Renal cortex interstitium (tissue), 11 donors: ENCODE data around the gene PP2D1. TPM values are rescaled to one million over a fixed set of nuclear protein-coding genes. Genes with fewer than 3 reads are reported as not detected.
"Not testable (repeated sequence)": the region's sequence is repeated elsewhere in the genome, so short reads cannot be mapped to it uniquely, and the experiment has no call there.

Experiments used
- DNase-seq, 11 donors: peaks; one replicate each; pipeline ENCODE4 v3.0.0-alpha.2; 2013; ENCODE audit warnings: low read depth in 9 of 11, low spot score in 4 of 11; ENCODE audit errors: extremely low read depth in 1 of 11
- polyA plus RNA-seq, 3 donors: library from polyadenylated mRNA; unstranded; fragments of 120-200 nt; gene quantifications; one replicate each; pipeline ENCODE4 v1.2.1, GENCODE V29; 2013; ENCODE audit not compliant: insufficient read length in 3 of 3

The PP2D1 gene
- polyA plus RNA-seq, 3 donors: 0.59 to 1.0 (median 0.59) TPM

- DNase-seq: no peak
Observed at GRCh38 chr3:20001932-20002331, 10.1 kb downstream of the PP2D1 start.

DNA sequence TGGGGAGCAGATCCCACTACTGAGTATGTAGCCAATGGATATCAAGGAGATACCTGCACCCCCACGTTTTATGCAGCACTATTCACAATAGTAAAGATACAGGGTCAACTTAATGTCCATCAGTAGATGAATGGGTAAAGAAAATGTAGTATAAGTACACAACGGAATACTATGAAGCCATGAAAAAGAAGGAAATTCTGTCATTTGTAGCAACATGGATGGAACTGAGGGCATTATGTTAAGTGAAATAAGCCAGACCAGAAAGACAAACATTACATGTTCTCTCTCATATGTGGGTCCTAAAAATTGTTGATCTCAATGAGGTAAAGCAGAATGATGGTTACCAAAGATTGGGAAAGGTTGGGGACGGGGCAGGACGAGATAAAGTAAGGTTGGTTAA lies 14.6 kb downstream of the PP2D1 start:
- DNase-seq: no peak

DNA sequence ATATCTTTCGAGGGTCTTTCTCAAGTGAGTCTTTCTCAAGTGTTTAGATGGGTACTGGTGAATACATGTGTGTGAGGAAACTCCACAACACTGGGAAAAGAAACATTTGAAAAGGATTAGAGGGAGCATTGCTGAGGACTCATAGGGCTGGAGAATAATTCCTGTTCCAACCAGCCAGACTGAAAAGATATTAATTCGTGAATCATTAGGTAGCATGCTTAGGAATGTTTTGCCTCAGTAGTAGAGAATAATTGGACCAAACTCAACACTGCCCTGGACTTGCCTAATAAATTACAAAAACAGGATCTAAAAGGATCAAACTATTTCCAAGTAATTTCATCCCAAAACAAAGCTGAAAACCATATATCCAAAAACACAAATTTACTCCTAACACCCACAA lies 17.3 kb downstream of the PP2D1 start:
- no peak for DNase-seq

DNA sequence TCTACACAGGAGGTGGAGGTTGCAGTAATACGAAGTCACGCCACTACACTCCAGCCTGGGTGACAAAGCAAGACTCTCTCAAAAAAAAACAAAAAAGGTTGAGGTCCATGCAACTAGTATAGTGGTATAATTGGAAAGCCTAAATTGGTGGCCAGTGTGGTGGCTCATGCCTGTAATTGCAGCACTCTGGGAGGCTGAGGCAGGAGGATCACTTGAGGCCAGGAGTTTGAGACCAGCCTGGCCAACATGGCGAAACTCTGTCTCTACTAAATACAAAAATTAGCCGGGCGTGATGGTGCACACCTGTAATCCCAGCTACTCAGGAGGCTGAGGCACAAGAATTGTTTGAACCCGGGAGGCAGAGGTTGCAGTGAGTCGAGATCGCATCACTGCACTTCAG lies 23.2 kb downstream of the PP2D1 start:
- DNase-seq: not testable (repeated sequence)

- DNase-seq: no peak
Observed at GRCh38 chr3:19972054-19972453, 40.0 kb downstream of the PP2D1 start.

DNA sequence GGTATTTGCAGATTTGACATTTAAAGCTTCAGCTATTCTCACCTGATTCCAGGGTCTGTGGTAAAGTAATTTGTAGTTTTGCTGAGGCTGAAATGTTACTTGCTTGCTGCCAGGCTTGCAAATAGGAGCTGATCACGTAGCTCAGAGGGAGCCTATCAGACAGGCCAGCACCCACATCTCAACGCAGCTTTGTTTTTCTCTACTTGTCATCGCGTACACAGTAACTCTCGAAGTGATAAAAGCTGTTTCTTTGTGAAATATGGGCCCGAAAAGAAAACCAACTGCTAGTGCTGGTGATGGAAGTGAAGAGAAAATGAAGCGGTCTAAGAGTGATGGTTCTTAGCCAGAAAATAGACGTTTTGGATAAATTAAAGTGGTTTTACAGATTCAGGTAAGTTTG lies 41.7 kb downstream of the PP2D1 start:
- no peak for DNase-seq

- no peak for DNase-seq
Observed at GRCh38 chr3:19967812-19968211, 44.3 kb downstream of the PP2D1 start.

GRCh38 chr3:19967208-19967607 lies 44.9 kb downstream of the PP2D1 start:
- DNase-seq: no peak

GRCh38 chr3:19961960-19962359 lies 50.1 kb downstream of the PP2D1 start:
- no peak for DNase-seq

DNA sequence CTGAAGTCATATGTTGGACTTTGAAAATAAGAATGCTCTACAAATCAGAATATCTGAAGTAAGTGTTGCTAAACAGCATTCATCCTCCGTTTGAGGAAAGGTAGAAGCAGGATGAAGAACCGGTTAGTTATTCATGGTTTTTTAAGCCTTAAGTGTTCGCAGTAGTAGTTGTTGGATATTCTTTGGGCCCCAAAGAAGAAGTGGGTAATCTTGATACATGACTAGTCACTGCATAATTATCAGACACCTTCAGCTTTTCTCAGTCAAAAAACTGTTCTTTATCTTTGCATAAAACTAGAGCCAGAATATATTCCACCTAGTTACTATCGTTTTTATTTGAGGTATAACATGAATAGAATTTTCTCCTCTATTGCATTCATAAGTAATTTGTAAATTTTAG lies 51.4 kb downstream of the PP2D1 start:
- DNase-seq: no peak

- DNase-seq: no peak
Observed at GRCh38 chr3:19959505-19959904, 52.6 kb downstream of the PP2D1 start.

DNA sequence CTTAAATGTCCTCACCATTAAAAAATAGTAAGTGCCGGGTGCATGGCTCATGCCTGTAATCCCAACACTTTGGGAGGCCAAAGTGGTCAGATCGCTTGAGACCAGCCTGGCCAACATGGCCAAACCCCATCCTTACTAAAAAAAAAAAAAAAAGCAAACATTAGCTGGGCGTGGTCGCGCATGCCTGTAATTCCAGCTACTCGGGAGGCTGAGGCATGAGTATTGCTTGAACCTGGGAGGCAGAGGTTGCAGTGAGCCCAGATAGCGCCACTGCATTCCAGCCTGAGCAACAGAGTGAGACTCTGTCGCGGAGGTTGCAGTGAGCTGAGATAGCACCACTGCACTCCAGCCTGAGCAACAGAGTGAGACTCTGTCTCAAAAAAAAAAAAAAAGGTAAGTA lies 54.7 kb downstream of the PP2D1 start:
- not testable (repeated sequence) for DNase-seq

- DNase-seq: no peak
Observed at GRCh38 chr3:19954676-19955075, 57.4 kb downstream of the PP2D1 start.

- DNase-seq: no peak
Observed at GRCh38 chr3:19950316-19950715, 61.7 kb downstream of the PP2D1 start.

DNA sequence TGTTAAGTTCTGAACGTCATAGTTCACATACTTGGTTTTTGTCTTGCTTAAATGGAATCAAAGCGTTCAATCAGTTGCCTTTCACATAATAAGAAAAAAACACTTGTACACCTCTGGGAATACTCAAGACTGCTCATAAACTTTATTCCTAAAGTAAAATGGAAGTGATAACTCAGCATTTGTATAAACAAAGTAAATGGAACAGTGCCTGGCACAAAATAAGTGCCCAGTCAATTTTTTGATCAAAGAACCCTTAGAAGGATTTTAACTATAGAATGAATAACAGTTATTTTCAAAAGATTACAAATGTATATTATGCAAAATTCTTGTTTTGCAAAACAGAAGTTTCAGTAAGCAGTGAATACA lies 63.9 kb downstream of the PP2D1 start:
- DNase-seq: no peak

- peak in 10 of 11 donors; percentile 20 to 58 (median 41) for DNase-seq
Observed at GRCh38 chr3:19947549-19948225, 64.4 kb downstream of the PP2D1 start.

DNA sequence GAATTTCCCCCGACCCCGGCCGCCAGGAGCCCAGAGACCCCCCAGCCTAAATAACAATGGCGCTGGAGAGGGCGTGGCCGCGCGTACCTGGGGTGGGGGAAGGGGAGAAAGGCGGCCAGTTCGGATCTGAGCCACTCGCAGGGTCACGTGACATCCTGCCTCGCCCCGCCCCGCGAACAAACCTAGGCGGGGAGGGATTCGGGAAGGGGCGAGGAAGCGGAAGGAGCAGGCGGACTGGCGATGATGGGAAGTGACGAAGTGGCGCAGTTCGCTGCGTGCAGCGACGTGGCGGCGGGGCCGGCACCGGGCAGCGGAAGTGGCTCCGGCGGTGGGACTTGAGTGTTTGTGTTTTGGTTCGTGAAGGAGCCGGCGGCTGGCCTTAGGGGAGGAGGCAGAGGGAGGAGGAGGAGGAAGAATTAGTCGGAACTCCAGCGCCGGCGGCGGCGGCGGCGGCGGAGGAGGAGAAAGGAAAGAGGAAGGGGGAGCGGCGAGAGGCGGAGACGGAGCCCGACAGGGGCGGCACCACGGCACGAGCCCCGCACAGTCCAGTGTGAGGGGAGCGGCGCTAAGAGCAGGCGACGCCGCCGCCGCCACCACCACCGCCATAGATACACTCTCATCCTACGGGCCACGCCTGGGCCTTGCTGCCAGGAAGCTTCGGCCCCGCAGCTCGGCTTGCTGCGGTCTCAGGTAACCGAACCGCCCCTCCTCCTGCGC lies 65.1 kb downstream of the PP2D1 start, which contains the start of gene RAB5A:
RAB5A (plus strand) TSS at position 266 of the 717 bp plus-strand sequence. CDS start 3,802 bp downstream, outside the sequence.
- peak; percentile 92 to 98 (median 96) for DNase-seq

- DNase-seq: peak in 3 of 11 donors; percentile 15 to 47 (median 37)
Observed at GRCh38 chr3:19945969-19946831, 65.9 kb downstream of the PP2D1 start.

DNA sequence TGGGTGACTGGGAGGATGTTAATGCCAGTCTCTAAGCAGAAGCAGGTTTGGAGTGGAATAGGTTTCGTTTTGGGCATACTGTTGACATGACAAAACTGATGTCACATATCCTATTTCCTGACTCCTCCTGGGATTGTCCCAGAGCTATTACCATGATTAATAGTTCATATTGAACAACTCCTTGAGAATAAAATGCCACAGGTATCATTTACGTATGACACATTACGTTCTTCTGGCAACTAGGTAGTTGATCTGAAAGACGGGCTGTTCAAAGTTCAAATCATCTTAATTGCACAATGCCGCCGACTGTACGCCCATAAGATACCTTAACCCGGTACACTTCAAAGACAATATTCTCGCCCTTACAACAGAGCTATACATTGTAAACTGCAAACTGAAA lies 66.5 kb downstream of the PP2D1 start:
- no peak for DNase-seq

- DNase-seq: no peak
Observed at GRCh38 chr3:19940643-19941042, 71.4 kb downstream of the PP2D1 start.
